GM19023 (cell line): ENCODE results near the gene IRF1.
A peak's percentile ranks its signal among the peaks of the same experiment; 100 is the strongest.
"Not testable (repeated sequence)": the region's sequence is repeated elsewhere in the genome, so short reads cannot be mapped to it uniquely, and the experiment has no call there.

Source experiments
- ATAC-seq: cut with Tn5 transposase; IDR thresholded peaks from one replicate; pipeline ENCODE4 v1.9.1; 2021; ENCODE audit warnings: mild to moderate bottlenecking, moderate library complexity; ENCODE audit not compliant: unreplicated experiment

IRF1 gene

GRCh38 chr5:132445640-132445923 is 45.0 kb downstream of the IRF1 start:
- no peak for ATAC-seq

DNA sequence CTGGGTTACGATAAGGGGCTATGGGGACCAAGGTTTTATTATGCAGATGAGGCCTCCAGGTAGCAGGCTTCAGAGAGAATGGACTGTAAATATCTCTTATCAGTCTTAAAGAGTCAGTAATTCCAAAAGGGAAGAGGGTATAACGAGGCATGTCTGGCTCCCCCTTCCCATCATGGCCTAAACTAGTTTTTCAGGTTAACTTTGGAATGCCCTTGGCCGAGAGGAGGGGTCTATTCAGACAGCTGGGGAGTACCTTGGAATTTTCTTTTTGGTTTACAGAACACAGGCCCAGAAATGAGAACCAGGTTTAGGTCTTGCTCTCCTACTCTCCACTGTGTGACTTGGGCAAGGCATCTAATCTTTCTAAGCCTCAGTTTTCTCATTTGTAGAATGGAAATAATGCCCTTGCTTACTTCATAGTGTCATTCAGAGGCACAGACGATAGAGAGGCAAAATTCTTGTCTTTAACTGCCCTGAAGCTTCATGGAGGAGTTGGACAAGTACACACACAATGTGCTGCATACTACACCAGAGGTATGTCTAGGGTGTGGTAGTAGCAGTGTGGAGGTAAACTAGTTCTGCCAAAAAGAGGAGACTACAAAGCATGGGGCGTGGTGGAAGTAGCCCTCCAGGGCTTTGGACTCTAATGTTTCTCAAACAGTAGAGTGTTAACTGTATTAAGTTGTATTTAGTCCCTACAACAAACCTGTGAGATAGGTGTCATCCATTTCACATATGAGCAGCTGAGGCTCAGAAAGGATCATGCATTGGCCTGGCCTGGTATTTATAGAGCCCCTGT is 45.5 kb downstream of the IRF1 start:
- no peak for ATAC-seq

DNA sequence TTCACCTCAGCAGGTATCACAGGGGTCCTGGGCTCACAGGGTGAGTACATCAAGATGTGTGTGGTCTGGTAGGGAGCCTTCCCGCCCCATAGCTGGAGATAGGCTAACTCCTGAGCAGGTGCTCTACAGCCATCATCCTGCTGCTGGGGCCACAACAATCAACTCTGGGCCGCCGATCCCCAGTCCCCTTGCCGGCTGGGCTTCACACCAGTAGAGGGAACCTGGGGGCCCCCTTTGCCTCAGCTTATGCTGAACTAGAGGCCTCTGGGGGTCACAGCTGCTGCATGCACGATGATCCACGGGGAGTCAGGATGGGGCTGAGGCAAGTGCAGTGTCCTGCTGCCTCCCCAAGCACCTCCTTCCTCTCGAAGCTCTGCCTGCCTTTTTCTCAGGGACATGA is 46.5 kb downstream of the IRF1 start:
- ATAC-seq, result no peak

- no peak for ATAC-seq
Observed at GRCh38 chr5:132439521-132440089, 51.0 kb downstream of the IRF1 start.

GRCh38 chr5:132438917-132439316 is 51.7 kb downstream of the IRF1 start:
- no peak for ATAC-seq

DNA sequence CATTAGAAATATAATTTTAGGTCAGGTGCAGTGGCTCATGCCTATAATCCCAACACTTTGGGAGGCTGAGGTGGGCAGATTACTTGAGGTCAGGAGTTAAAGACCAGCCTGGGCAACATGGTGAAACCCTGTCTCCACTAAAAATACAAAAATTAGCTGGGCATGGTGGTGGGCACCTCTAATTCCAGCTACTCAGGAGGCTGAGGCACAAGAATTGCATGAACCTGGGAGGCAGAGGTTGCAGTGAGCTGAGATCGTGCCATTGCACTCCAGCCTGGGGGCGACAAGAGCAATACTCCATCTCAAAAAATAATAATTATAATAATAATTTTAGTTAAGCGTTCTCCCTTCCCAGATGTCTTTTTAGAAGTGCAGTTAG is 52.3 kb downstream of the IRF1 start:
- not testable (repeated sequence) for ATAC-seq

DNA sequence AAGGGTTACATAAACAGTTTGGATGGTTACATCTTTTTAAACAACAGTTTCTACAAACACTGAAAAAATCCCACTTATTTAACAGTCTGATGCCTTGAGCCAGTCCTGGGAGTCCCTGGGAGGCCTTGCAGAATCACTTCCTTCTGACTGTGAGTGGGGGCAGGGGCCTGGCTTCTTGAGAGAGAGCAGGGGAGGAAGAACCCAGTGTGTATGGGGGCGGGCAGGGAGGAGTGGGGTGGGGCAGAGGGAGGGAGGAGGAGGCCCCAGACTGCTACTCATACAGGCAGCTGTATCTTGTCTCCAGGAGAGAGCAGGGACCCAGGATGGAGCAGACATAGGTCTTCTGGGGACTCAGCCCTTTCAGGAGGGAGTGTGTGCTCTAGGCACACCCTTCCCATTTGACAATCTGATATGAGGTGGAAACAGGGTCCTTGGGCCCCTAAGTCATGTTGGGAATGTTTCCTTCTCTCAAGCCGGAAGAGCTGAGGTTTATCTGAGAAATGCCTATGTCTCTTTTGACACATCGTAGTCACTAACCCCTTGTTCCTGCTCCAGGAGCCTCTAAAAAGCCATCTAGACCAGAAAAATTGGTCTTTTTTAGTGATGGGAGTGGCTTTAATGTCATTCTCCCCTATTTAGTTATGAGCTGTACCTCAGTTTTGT is 52.8 kb downstream of the IRF1 start:
- ATAC-seq, result peak; percentile 82

- no peak for ATAC-seq
Observed at GRCh38 chr5:132436936-132437335, 53.6 kb downstream of the IRF1 start.

DNA sequence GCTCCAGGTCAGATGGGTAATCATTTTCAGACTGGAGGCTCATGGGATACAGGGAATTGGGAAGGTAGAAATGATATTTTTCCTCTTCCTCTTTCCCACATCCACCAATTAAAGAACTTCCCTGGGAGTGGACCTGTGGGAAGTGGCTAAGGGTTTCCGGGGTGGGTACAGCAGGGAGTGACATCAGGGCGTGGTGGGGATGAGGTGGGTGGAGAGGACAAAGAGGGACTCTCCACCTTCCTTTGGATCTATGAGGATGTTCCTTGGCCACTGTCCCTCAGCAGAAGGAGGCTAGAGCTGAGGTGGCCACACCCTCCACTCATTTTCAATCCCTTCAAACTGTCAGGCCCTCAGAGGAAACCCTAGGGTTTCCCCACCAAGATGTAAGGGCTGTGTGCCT is 54.7 kb downstream of the IRF1 start:
- no peak for ATAC-seq

GRCh38 chr5:132435447-132435846 is 55.1 kb downstream of the IRF1 start:
- ATAC-seq, result no peak

DNA sequence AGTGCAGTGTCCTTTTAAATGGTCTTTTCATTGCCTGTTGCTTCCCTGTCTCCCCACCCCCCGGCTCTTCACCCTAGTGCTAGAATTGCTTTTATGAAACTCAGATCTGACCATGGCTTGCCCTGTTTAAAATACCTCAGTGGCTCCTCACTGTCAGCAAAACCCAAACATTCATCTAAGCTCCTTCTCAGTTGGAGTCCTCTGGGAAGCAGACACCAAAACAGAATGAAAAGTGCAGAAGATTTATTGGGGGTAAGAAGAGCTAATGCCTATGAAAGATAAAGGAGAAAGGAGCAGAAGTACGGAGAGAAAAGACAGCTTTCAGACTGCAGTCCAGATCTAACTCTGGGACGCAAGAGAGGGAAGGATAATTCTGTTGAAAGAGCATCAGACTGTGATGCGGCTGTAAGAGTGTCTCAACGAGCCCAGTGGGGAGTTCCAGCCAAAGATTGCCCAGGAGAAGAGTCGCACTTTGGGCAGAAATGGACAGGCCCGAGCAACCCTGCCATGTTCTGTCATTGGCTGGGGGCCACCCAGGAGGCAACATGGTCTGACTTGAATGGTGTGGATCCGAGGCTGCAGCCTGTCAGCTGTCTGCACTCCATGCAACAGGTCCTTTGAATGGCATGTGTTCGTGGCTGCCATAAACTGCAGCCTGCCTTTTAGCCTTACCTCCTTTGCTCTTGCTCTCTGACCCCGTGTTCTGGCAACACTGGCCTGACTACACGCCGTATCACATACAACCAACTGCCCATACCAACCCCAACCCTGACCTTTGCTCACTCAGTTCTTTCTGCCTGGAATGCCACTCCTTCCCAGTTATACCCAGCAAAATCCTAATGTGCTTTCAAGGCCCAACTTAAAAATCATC is 55.9 kb downstream of the IRF1 start:
- no peak for ATAC-seq

GRCh38 chr5:132433141-132433540 is 57.4 kb downstream of the IRF1 start:
- no peak for ATAC-seq

- ATAC-seq, result no peak
Observed at GRCh38 chr5:132431632-132432031, 58.9 kb downstream of the IRF1 start.
